Glutamatergic neuron (in vitro differentiated cells): ENCODE measurements around the gene LEO1. TPM values are rescaled to one million over a fixed set of nuclear protein-coding genes. Genes with fewer than 3 reads are reported as not detected.

Experiments
- DNase-seq: peaks from one replicate; pipeline ENCODE4 v3.0.0; 2022
- H3K27ac Mint-ChIP-seq: one replicate; pipeline ENCODE4 v1.8.0; 2020; ENCODE audit warnings: mild to moderate bottlenecking, mixed read lengths, inconsistent platforms; ENCODE audit not compliant: unreplicated experiment
- H3K27me3 Mint-ChIP-seq: one replicate; pipeline ENCODE4 v1.8.0; 2020; ENCODE audit warnings: mild to moderate bottlenecking, moderate library complexity, mixed read lengths, inconsistent platforms; ENCODE audit not compliant: unreplicated experiment
- H3K36me3 Mint-ChIP-seq: one replicate; pipeline ENCODE4 v1.8.0; 2020; ENCODE audit warnings: mild to moderate bottlenecking, mixed read lengths, inconsistent platforms; ENCODE audit not compliant: unreplicated experiment
- H3K4me1 Mint-ChIP-seq: one replicate; pipeline ENCODE4 v1.8.0; 2020; ENCODE audit warnings: mild to moderate bottlenecking, low read depth, mixed read lengths, inconsistent platforms; ENCODE audit not compliant: unreplicated experiment
- H3K4me3 Mint-ChIP-seq: one replicate; pipeline ENCODE4 v1.8.0; 2020; ENCODE audit warnings: mild to moderate bottlenecking, mixed read lengths, inconsistent platforms; ENCODE audit not compliant: unreplicated experiment
- H3K9me3 Mint-ChIP-seq: one replicate; pipeline ENCODE4 v1.8.0; 2020; ENCODE audit warnings: mild to moderate bottlenecking, moderate library complexity, mixed read lengths, inconsistent platforms; ENCODE audit not compliant: unreplicated experiment
- CTCF ChIP-seq: fragments of 200-600 bp; sonication (generic); IDR thresholded peaks from one replicate; pipeline ENCODE4 v1.5.0; 2021; ENCODE audit not compliant: partially characterized antibody, unreplicated experiment
- total RNA-seq: library from RNA; stranded (reverse); fragmentation: NEBNext Ultra II Directional; extraction: Animal tissue kit (Norgen Biotek cat#: 25700); gene quantifications from one replicate; pipeline ENCODE4 v1.2.1, GENCODE V29; 2021; ENCODE audit not compliant: unreplicated experiment

The LEO1 gene
- total RNA-seq, 1 donor from 2014 or later: 22.7 TPM

GRCh38 chr15:52018693-52019393, 47.3 kb upstream of the LEO1 start, which contains the start of gene MAPK6:
TSS of gene MAPK6 (plus strand) at chr15:52019219. CDS start at chr15:52046461, 27,242 bp downstream.
- no peak for TF ChIP-seq CTCF
- DNase-seq: peak; percentile 93
- H3K27ac Mint-ChIP-seq: peak within 1 kb of the TSS; percentile 95
- peaks cover 18% of the 10 kb centered on the region for H3K27me3 Mint-ChIP-seq
- peaks cover 5% of the 10 kb centered on the region for H3K4me1 Mint-ChIP-seq
- H3K9me3 Mint-ChIP-seq: peaks cover 11% of the 10 kb centered on the region
- H3K4me3 Mint-ChIP-seq: peak within 1 kb of the TSS; percentile 90
- peaks cover 4% of the 10 kb centered on the region for H3K36me3 Mint-ChIP-seq

GRCh38 chr15:52018244-52018643, 46.7 kb upstream of the LEO1 start:
- no peak for DNase-seq
- Mint-ChIP-seq H3K9me3 (peaks cover 11% of the 10 kb centered on the region), H3K4me1 (peaks cover 5% of the 10 kb centered on the region), H3K27me3 (peaks cover 18% of the 10 kb centered on the region), H3K4me3 (peak overlapping the region; percentile 90), H3K36me3 (peaks cover 4% of the 10 kb centered on the region), H3K27ac (peak overlapping the region; percentile 81)
- TF ChIP-seq CTCF: no peak

DNA sequence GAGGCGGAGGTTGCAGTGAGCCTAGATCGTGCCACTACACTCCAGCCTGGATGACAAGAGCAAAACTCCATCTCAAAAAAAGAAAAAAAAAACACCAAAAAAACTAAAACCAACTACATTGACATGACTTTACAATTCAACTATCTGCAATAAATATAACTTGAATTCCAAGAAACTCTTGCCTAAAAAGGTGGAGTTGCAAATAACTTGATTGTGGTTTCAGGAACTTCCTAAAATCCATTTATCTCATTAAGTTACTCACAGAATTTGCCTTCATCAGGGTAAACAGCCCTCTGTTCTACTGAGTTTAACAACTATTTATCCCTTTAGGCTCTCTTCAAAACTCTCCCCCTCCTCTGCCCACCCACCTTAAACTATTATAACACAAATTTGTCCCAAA, 44.7 kb upstream of the LEO1 start:
- Mint-ChIP-seq H3K27me3 (peaks cover 20% of the 10 kb centered on the region), H3K9me3 (peaks cover 11% of the 10 kb centered on the region), H3K4me1 (peaks cover 4% of the 10 kb centered on the region), H3K36me3 (peaks cover 4% of the 10 kb centered on the region), H3K4me3 (no peak overlapping the region), H3K27ac (no peak overlapping the region)
- no peak for TF ChIP-seq CTCF
- DNase-seq: no peak

- H3K27ac Mint-ChIP-seq: no peak overlapping the region
- TF ChIP-seq CTCF: no peak
- no peak overlapping the region for H3K4me3 Mint-ChIP-seq
- no peaks in the 10 kb centered on the region for H3K4me1 Mint-ChIP-seq
- H3K36me3 Mint-ChIP-seq: peaks cover 4% of the 10 kb centered on the region
- DNase-seq: no peak
- H3K9me3 Mint-ChIP-seq: peaks cover 5% of the 10 kb centered on the region
- H3K27me3 Mint-ChIP-seq: peaks cover 14% of the 10 kb centered on the region
Measured at GRCh38 chr15:52014616-52015015, 43.0 kb upstream of the LEO1 start.

GRCh38 chr15:52013151-52013791, 41.7 kb upstream of the LEO1 start:
- Mint-ChIP-seq H3K27ac (no peak overlapping the region), H3K4me1 (no peaks in the 10 kb centered on the region), H3K36me3 (peaks cover under 1% of the 10 kb centered on the region), H3K4me3 (no peak overlapping the region), H3K9me3 (peaks cover under 1% of the 10 kb centered on the region), H3K27me3 (peaks cover 12% of the 10 kb centered on the region)
- no peak for TF ChIP-seq CTCF
- DNase-seq: no peak
